Measurements from ENCODE around the gene NPSR1.

DNA sequence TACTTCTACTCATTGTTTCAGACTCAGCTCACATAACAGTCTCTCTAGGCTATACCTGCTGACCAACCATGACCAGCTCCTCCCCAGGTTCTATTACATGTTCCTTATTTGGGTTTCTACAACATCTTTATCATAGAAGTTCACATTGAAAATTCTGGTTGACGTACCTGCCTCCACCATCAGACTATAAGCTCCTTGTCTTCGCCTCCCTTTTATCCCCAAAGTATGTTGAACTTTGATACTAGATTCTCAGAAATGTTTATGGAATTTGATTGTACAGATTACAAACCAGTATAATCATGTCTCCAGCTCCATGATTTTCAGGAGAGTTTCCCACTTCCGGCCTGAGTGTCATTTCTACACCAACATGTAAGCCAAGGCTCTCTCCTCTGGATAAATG, 15.0 kb downstream of the NPSR1 start:
- TF ChIP-seq CTCF (IDR thresholded peaks at IDR 0.05) (no peak), POLR2AphosphoS5 (IDR thresholded peaks at IDR 0.05) (no peak)

Data from prostate gland (tissue), 2 donors.